Testis (tissue), 3 donors: ENCODE measurements around the gene FOXI3. TPM values are rescaled to one million over a fixed set of nuclear protein-coding genes. Genes with fewer than 3 reads are reported as not detected.
"Not testable (repeated sequence)": the region's sequence is repeated elsewhere in the genome, so short reads cannot be mapped to it uniquely, and the experiment has no call there.

ENCODE experiments used
- DNase-seq: peaks from one replicate; pipeline ENCODE4 v3.0.0-alpha.2; 2019
- H3K27ac ChIP-seq, 2 donors: fragments of 200-600 bp; sonication (generic); one replicate each; pipeline ENCODE4 v1.5.1; 2019
- H3K27me3 ChIP-seq: fragments of 200-600 bp; sonication (generic); one replicate; pipeline ENCODE4 v1.5.1; 2019
- H3K36me3 ChIP-seq: fragments of 200-600 bp; sonication (generic); one replicate; pipeline ENCODE4 v1.5.1; 2017; ENCODE audit warnings: low read depth; ENCODE audit errors: missing control alignments
- H3K4me1 ChIP-seq: fragments of 200-600 bp; sonication (generic); one replicate; pipeline ENCODE4 v1.5.1; 2019
- H3K4me3 ChIP-seq, 2 donors: fragments of 200-600 bp; sonication (generic); one replicate each; pipeline ENCODE4 v1.5.1; 2017 to 2019
- H3K9me3 ChIP-seq: fragments of 200-600 bp; sonication (generic); one replicate; pipeline ENCODE4 v1.5.1; 2017
- POLR2A ChIP-seq: fragments of 450-650 bp; IDR thresholded peaks from one replicate; pipeline ENCODE4 v1.6.1; 2017; ENCODE audit warnings: antibody characterized with exemption, mild to moderate bottlenecking, moderate library complexity
- WGBS, 2 donors: methylation state at CpG; one replicate each; pipeline ENCODE4 v1.1.5; 2018; 5-methylcytosine and 5-hydroxymethylcytosine counted together
- intact Hi-C: fragments of 100-400 bp; cut with DNase I; formaldehyde crosslinking; loops from one replicate; pipeline ENCODE4 v1.15.1; 2023; ENCODE audit warnings: low total_unique reads
- polyA plus RNA-seq: library from polyadenylated mRNA; stranded (reverse); fragments of 350-450 nt; fragmentation: Illumina TruSeq; extraction: RNeasy Lipid Tissue Mini Kit (QIAGEN cat#74804); gene quantifications from one replicate; pipeline ENCODE4 v1.2.3, GENCODE V29; 2014; ENCODE audit warnings: low read depth, low replicate concordance; ENCODE audit not compliant: insufficient read depth
- total RNA-seq, 2 donors: library from RNA; depleted of rRNA; stranded (reverse); fragments of >200 nt; gene quantifications; one replicate each; pipeline ENCODE4 v1.2.3, GENCODE V29; 2016
- TF ChIP-seq, protein P1 (sequence below), 3 experiments: fragments of 450-650 bp in 2 of 3; fragments of 200-600 bp in 1 of 3; sonication (generic) in 1 of 3; IDR thresholded peaks; one replicate each; pipeline ENCODE4 v1.5.1; 2016 to 2019; ENCODE audit warnings: antibody characterized with exemption in 3 of 3, mild to moderate bottlenecking in 2 of 3, moderate library complexity in 1 of 3

FOXI3 gene
- total and polyA plus RNA-seq, 3 donors from 2014 or later, result 0.84 to 3.2 (median 2.3) TPM

DNA sequence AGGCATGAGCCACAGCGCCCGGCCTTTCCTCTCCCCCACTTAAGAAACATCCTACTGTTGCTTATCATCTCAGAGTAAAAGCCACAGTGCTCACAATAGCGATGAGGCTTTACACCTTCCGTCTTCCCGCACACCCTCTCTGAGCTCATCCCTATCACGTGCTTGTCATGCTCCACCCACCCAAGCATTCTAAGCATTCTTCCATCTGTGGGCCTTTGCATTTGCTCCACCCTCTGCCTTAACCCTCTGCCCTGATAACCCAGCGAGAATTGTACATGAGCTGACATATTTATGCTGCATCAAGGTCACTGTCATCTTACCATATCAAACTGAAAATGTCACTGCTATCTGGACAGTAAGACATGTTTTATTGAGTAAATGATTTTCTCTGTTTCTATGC is 22.6 kb downstream of the FOXI3 start:
- H3K36me3 ChIP-seq, result no peaks in the 10 kb centered on the region
- TF ChIP-seq POLR2A, result no peak
- TF ChIP-seq, protein P1, sequence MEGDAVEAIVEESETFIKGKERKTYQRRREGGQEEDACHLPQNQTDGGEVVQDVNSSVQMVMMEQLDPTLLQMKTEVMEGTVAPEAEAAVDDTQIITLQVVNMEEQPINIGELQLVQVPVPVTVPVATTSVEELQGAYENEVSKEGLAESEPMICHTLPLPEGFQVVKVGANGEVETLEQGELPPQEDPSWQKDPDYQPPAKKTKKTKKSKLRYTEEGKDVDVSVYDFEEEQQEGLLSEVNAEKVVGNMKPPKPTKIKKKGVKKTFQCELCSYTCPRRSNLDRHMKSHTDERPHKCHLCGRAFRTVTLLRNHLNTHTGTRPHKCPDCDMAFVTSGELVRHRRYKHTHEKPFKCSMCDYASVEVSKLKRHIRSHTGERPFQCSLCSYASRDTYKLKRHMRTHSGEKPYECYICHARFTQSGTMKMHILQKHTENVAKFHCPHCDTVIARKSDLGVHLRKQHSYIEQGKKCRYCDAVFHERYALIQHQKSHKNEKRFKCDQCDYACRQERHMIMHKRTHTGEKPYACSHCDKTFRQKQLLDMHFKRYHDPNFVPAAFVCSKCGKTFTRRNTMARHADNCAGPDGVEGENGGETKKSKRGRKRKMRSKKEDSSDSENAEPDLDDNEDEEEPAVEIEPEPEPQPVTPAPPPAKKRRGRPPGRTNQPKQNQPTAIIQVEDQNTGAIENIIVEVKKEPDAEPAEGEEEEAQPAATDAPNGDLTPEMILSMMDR (IDR thresholded peaks at IDR 0.05), result no peak
- no peaks in the 10 kb centered on the region for H3K27me3 ChIP-seq
- no peak overlapping the region for H3K27ac ChIP-seq
- DNase-seq, result no peak
- peak overlapping the region in 1 of 2 donors; percentile 13 for H3K4me3 ChIP-seq
- intact Hi-C loops, result no loop called here
- H3K9me3 ChIP-seq, result no peaks in the 10 kb centered on the region
- no peaks in the 10 kb centered on the region for H3K4me1 ChIP-seq
- WGBS, 2 donors, result 45 to 63% methylated on average over 7 of the region's 7 CpGs

DNA sequence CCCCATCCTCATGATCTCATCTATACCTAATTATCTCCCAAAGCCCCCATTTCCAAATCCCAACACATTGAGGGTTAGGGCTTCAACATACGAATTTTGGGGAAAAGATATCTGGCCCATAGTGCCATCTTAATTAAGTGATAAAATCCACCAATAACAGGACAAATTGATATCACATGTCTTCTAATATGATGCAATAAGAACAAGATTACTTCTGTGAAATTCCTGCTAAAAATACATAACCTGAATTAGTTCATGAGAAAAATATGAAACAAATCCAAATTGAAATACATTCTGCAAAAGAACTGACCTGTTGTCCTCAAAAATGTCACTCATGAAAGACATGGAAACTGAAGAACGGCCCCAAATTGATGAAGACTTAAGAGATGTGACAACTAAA is 28.8 kb downstream of the FOXI3 start:
- H3K27me3 ChIP-seq, result no peaks in the 10 kb centered on the region

DNA sequence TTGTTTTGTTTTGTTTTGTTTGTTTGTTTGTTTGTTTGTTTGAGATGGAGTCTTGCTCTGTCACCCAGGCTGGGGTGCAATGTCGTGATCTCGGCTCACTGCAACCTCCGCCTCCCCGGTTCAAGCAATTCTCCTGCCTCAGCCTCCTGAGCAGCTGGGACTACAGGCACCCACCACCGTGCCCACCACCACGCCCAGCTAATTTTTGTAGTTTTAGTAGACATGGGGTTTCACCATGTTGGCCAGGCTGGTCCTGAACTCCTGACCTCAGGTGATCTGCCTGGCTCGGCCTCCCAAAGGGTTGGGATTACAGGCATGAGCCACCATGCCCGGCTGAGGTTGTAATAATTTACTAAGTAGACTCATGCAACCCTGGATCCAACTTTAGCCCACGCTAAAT is 33.4 kb downstream of the FOXI3 start:
- 88 to 95% methylated on average over 9 of the region's 9 CpGs for WGBS, 2 donors
- DNase-seq, H3K27ac ChIP-seq, intact Hi-C loops, H3K9me3 ChIP-seq, H3K27me3 ChIP-seq, H3K4me1 ChIP-seq, H3K4me3 ChIP-seq, H3K36me3 ChIP-seq: not testable (repeated sequence)

More for the DNA sequence above, 28.8 kb downstream of the FOXI3 start:
- no peaks in the 10 kb centered on the region for H3K36me3 ChIP-seq
- no peaks in the 10 kb centered on the region for H3K9me3 ChIP-seq
- 83% methylated on average over 2 of the region's 2 CpGs for WGBS, 2 donors
- no peak overlapping the region for H3K4me3 ChIP-seq
- no peak for TF ChIP-seq POLR2A
- TF ChIP-seq, protein P1 (IDR thresholded peaks at IDR 0.05), result no peak
- intact Hi-C loops, result no loop called here
- no peaks in the 10 kb centered on the region for H3K4me1 ChIP-seq
- H3K27ac ChIP-seq, result no peak overlapping the region
- DNase-seq, result no peak

DNA sequence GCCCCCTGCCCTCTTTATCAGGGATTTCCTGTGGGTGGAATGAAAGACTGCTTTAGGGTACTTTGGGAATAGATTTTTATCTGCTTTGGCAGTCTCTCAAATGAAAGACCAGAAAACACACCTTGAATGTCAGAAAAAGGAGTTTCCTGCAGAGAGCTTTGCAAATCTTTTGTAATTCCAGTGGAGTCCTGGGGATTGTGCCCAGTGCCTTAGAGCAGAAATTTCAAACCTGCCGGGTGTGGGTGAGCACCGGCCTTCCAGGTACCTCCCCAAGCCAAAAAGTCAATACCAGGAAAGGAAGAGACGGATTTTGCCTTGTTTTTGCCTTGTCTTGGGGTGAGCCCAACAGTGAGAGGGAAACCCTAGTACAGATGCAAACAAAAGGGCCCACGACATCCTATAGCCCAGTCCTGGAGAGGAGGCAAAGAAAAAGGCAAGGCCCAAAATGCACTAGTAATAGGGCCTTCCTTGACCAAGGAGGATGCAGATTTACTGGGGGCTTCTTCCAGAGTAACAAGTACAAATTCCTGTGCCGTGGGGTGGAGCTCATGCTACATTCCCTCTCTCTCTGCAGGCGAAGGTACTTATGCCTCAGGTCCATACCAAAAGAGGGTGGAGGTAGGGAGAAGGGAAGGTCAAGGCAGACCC is 36.4 kb downstream of the FOXI3 start:
- Histone ChIP-seq H3K27ac (no peak overlapping the region), H3K9me3 (no peaks in the 10 kb centered on the region), H3K4me1 (no peaks in the 10 kb centered on the region), H3K36me3 (no peaks in the 10 kb centered on the region), H3K4me3 (no peak overlapping the region), H3K27me3 (no peaks in the 10 kb centered on the region)
- intact Hi-C loops, result no loop called here
- TF ChIP-seq, protein P1 (IDR thresholded peaks at IDR 0.05), result no peak
- no peak for TF ChIP-seq POLR2A
- 54 to 66% methylated on average over 6 of the region's 6 CpGs for WGBS, 2 donors
- no peak for DNase-seq

DNA sequence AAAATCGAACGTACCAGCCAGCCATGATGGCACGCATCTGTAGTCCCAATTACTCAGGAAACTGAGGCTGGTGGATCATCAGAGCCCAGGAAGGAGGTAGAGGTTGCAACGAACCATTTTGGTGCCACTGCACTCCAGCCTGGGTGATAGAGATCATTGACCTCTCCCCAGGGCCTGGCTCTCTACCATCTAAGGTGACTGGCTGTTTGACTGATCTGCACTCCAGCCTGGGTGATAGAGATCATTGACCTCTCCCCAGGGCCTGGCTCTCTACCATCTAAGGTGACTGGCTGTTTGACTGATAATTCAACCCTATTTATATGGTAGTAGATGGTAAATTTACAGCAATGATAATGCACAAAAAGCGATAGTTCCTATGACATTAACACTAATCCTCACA is 43.6 kb downstream of the FOXI3 start:
- H3K9me3 ChIP-seq, H3K4me3 ChIP-seq, intact Hi-C loops, H3K4me1 ChIP-seq, H3K36me3 ChIP-seq, DNase-seq, H3K27me3 ChIP-seq, H3K27ac ChIP-seq: not testable (repeated sequence)
- 81 to 92% methylated on average over 5 of the region's 5 CpGs for WGBS, 2 donors
